K562 (cell line): ENCODE measurements around the gene SPEF1. TPM values are rescaled to one million over a fixed set of nuclear protein-coding genes. Genes with fewer than 3 reads are reported as not detected.

Experiments used
- ARID4B ChIP-seq: sonication (generic); formaldehyde crosslinking; IDR thresholded peaks from 2 replicates; pipeline ENCODE4 v1.8.0; 2022; ENCODE audit warnings: mild to moderate bottlenecking, missing genetic modification reagents
- DMBX1 ChIP-seq: fragments of 250-450 bp; sonication (Bioruptor Pico); IDR thresholded peaks from 2 replicates; pipeline ENCODE4 v1.8.0; 2022; ENCODE audit warnings: inconsistent platforms, mild to moderate bottlenecking, moderate library complexity, borderline replicate concordance
- ELK3 ChIP-seq: fragments of 450-650 bp; formaldehyde crosslinking; IDR thresholded peaks from 2 replicates; pipeline ENCODE4 v1.4.0; 2020; ENCODE audit warnings: mild to moderate bottlenecking
- HMGN3 ChIP-seq: IDR thresholded peaks from 2 replicates; pipeline ENCODE4 v1.6.1; 2011; ENCODE audit warnings: borderline replicate concordance, low read depth, mild to moderate bottlenecking, mixed read lengths, low read length; ENCODE audit not compliant: insufficient read length; ENCODE audit errors: extremely low read depth
- NR2C2 ChIP-seq, 2 experiments: fragments of 200-800 bp in 1 of 2; sonication (Bioruptor generic) in 1 of 2; sonication (generic) in 1 of 2; formaldehyde crosslinking in 1 of 2; IDR thresholded peaks; 2 replicates each; pipeline versions ENCODE4 v1.6.1 to v1.8.0; 2016 to 2022; ENCODE audit warnings: mild to moderate bottlenecking in 1 of 2, missing compliant biosample characterization in 1 of 2, missing genetic modification characterization in 1 of 2, missing genetic modification reagents in 1 of 2
- POU5F1 ChIP-seq: fragments of 150-350 bp; IDR thresholded peaks from 2 replicates; pipeline ENCODE4 v1.6.1; 2014; ENCODE audit warnings: borderline replicate concordance, low read length, low read depth, mild to moderate bottlenecking; ENCODE audit not compliant: partially characterized antibody
- PRMT5 ChIP-seq: sonication (generic); formaldehyde crosslinking; IDR thresholded peaks from 2 replicates; pipeline ENCODE4 v1.5.0; 2020; ENCODE audit warnings: missing genetic modification reagents
- PTTG1 ChIP-seq: fragments of 450-650 bp; IDR thresholded peaks from 2 replicates; pipeline ENCODE4 v1.6.1; 2016; ENCODE audit warnings: low read depth, mild to moderate bottlenecking, missing genetic modification characterization, missing compliant biosample characterization
- TBP ChIP-seq: optimal IDR thresholded peaks from 2 replicates; pipeline ENCODE3; 2011; ENCODE audit warnings: low read depth, low read length, improper control_type of control experiment
- YBX1 ChIP-seq: fragments of 450-650 bp; IDR thresholded peaks from 2 replicates; pipeline ENCODE4 v1.7.1; 2016; ENCODE audit warnings: mild to moderate bottlenecking
- ZBTB1 ChIP-seq: sonication (generic); formaldehyde crosslinking; IDR thresholded peaks from 2 replicates; pipeline ENCODE4 v1.8.1; 2023; ENCODE audit warnings: missing genetic modification reagents, low read depth, mild to moderate bottlenecking, borderline replicate concordance
- ZNF347 ChIP-seq: fragments of 450-650 bp; formaldehyde crosslinking; IDR thresholded peaks from 2 replicates; pipeline ENCODE4 v1.4.0; 2020; ENCODE audit warnings: low read depth, mild to moderate bottlenecking, moderate library complexity
- ZNF586 ChIP-seq: fragments of 450-650 bp; formaldehyde crosslinking; conservative IDR thresholded peaks from 2 replicates; pipeline ENCODE4 v1.4.0; 2020; ENCODE audit warnings: mild to moderate bottlenecking, moderate library complexity
- ZNF778 ChIP-seq: fragments of 450-650 bp; formaldehyde crosslinking; IDR thresholded peaks from 2 replicates; pipeline ENCODE4 v1.4.0; 2020; ENCODE audit warnings: mild to moderate bottlenecking, moderate library complexity
- polyA plus RNA-seq, 8 experiments: library from polyadenylated mRNA; depleted of rRNA in 4 of 8; stranded (reverse) in 5 of 8; unstranded in 3 of 8; fragments of >200 nt; fragmentation: Nextera tagmentation in 2 of 8; fragmentation: Illumina TruSeq in 1 of 8; extraction: Ambion mirVana in 2 of 8; extraction: Trizol in 1 of 8; gene quantifications; 2 replicates each; pipeline versions ENCODE4 v1.2.1 to v1.2.3, GENCODE V29; 2011 to 2014; ENCODE audit warnings: inconsistent platforms in 1 of 8, missing spikeins in 1 of 8
- total RNA-seq, 7 experiments: library from RNA; depleted of rRNA in 6 of 7; stranded (reverse); fragments of >200 nt in 6 of 7; fragmentation: Illumina TruSeq in 2 of 7; extraction: Trizol in 2 of 7; gene quantifications; 2 replicates each; pipeline versions ENCODE4 v1.2.1 to v1.2.3, GENCODE V29; 2011 to 2021; ENCODE audit warnings: low replicate concordance in 1 of 7
- TF ChIP-seq, protein P1 (sequence below), 3 experiments: fragments of 200-800 bp in 1 of 3; fragments of 250-450 bp in 1 of 3; fragments of 450-650 bp in 1 of 3; sonication (Bioruptor Pico) in 1 of 3; sonication (Bioruptor generic) in 1 of 3; formaldehyde crosslinking in 1 of 3; IDR thresholded peaks; 2 replicates each; pipeline versions ENCODE4 v1.6.1 to v1.8.0; 2016 to 2022; ENCODE audit warnings: mild to moderate bottlenecking in 2 of 3, missing genetic modification characterization in 2 of 3, missing compliant biosample characterization in 1 of 3, moderate library complexity in 1 of 3

SPEF1 gene
- total and polyA plus RNA-seq, 9 of the 15 experiments (the other 6 are each of a cell fraction or from before 2014, with no cell fraction given): not detected

- TF ChIP-seq NR2C2 (CRISPR knock-in tag; IDR thresholded peaks at IDR 0.05): 0 out of 2 replicates have a peak, but pooled peaks have one; percentile 29
- peak; percentile 60 for TF ChIP-seq NR2C2 (tag; IDR thresholded peaks at IDR 0.05)
- TF ChIP-seq PRMT5 (CRISPR knock-in tag): no peak
- TF ChIP-seq DMBX1: no peak
- TF ChIP-seq ZBTB1 (CRISPR knock-in tag): no peak
- TF ChIP-seq ZNF778: no peak
- no peak for TF ChIP-seq ELK3
- TF ChIP-seq PTTG1: no peak
- TF ChIP-seq, protein P1, sequence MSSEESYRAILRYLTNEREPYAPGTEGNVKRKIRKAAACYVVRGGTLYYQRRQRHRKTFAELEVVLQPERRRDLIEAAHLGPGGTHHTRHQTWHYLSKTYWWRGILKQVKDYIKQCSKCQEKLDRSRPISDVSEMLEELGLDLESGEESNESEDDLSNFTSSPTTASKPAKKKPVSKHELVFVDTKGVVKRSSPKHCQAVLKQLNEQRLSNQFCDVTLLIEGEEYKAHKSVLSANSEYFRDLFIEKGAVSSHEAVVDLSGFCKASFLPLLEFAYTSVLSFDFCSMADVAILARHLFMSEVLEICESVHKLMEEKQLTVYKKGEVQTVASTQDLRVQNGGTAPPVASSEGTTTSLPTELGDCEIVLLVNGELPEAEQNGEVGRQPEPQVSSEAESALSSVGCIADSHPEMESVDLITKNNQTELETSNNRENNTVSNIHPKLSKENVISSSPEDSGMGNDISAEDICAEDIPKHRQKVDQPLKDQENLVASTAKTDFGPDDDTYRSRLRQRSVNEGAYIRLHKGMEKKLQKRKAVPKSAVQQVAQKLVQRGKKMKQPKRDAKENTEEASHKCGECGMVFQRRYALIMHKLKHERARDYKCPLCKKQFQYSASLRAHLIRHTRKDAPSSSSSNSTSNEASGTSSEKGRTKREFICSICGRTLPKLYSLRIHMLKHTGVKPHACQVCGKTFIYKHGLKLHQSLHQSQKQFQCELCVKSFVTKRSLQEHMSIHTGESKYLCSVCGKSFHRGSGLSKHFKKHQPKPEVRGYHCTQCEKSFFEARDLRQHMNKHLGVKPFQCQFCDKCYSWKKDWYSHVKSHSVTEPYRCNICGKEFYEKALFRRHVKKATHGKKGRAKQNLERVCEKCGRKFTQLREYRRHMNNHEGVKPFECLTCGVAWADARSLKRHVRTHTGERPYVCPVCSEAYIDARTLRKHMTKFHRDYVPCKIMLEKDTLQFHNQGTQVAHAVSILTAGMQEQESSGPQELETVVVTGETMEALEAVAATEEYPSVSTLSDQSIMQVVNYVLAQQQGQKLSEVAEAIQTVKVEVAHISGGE (CRISPR knock-in tag; IDR thresholded peaks at IDR 0.05): no peak
- TF ChIP-seq ZNF347 (CRISPR knock-in tag): no peak
- TF ChIP-seq HMGN3: peak; percentile 55
- TF ChIP-seq ARID4B (CRISPR knock-in tag): peak; percentile 87
- TF ChIP-seq POU5F1: no peak
- no peak for TF ChIP-seq YBX1
- TF ChIP-seq TBP: peak; percentile 41
- TF ChIP-seq ZNF586 (CRISPR knock-in tag): no peak
Measured at GRCh38 chr20:3795511-3796468, 14.5 kb upstream of the SPEF1 start, which contains the start of gene CDC25B (continued).
